Activated CD8-positive, alpha-beta memory T cell treated with anti-CD3 and anti-CD28 coated beads, Interleukin-2, amount 50 U/mL, for 24 hours (primary cell): ENCODE results near the gene RABEP2.
"Not testable (repeated sequence)": the region's sequence is repeated elsewhere in the genome, so short reads cannot be mapped to it uniquely, and the experiment has no call there.

ENCODE experiments used
- DNase-seq: peaks from one replicate; pipeline ENCODE4 v3.0.0-alpha.2; 2020; ENCODE audit errors: extremely low read depth

The RABEP2 gene

DNA sequence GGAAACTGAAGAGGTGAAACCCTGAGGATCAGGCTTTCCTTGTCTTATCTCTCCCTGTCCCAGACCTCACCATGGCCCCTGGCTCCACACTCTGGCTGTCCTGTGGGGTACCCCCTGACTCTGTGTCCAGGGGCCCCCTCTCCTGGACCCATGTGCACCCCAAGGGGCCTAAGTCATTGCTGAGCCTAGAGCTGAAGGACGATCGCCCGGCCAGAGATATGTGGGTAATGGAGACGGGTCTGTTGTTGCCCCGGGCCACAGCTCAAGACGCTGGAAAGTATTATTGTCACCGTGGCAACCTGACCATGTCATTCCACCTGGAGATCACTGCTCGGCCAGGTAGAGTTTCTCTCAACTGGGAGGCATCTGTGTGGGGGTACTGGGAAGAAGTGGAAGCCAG, 8.1 kb upstream of the RABEP2 start:
- no peak for DNase-seq

DNA sequence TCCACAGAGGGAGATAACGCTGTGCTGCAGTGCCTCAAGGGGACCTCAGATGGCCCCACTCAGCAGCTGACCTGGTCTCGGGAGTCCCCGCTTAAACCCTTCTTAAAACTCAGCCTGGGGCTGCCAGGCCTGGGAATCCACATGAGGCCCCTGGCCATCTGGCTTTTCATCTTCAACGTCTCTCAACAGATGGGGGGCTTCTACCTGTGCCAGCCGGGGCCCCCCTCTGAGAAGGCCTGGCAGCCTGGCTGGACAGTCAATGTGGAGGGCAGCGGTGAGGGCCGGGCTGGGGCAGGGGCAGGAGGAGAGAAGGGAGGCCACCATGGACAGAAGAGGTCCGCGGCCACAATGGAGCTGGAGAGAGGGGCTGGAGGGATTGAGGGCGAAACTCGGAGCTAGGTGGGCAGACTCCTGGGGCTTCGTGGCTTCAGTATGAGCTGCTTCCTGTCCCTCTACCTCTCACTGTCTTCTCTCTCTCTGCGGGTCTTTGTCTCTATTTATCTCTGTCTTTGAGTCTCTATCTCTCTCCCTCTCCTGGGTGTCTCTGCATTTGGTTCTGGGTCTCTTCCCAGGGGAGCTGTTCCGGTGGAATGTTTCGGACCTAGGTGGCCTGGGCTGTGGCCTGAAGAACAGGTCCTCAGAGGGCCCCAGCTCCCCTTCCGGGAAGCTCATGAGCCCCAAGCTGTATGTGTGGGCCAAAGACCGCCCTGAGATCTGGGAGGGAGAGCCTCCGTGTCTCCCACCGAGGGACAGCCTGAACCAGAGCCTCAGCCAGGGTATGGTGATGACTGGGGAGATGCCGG, 7.5 kb upstream of the RABEP2 start:
- DNase-seq, result no peak

DNA sequence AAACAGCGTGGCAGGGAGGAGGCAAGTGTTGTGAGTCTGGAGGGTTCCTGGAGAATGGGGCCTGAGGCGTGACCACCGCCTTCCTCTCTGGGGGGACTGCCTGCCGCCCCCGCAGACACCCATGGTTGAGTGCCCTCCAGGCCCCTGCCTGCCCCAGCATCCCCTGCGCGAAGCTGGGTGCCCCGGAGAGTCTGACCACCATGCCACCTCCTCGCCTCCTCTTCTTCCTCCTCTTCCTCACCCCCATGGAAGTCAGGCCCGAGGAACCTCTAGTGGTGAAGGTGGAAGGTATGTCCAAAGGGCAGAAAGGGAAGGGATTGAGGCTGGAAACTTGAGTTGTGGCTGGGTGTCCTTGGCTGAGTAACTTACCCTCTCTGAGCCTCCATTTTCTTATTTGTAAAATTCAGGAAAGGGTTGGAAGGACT, 6.8 kb upstream of the RABEP2 start, which contains the start of gene CD19:
Gene CD19 (plus strand): TSS at position 171 of the 425 bp plus-strand sequence. CDS start 30 bp downstream, at position 201.
- DNase-seq, result no peak

DNA sequence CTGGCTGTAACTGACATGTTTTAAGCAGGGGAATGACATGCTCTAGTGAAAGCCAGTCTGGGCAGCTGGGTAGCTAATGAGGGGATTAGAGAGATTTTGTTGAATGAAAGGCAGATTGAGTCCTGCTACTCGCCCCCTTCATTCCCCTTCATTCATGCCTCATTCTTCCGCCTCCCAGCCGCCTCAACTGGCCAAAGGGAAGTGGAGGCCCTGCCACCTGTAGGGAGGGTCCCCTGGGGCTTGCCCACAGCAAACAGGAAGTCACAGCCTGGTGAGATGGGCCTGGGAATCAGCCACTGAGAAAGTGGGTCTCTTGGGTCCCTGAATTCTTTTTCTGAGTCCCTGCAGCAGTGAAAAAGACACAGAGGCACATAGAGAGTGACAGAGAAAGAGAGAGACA, 5.6 kb upstream of the RABEP2 start:
- no peak for DNase-seq

DNA sequence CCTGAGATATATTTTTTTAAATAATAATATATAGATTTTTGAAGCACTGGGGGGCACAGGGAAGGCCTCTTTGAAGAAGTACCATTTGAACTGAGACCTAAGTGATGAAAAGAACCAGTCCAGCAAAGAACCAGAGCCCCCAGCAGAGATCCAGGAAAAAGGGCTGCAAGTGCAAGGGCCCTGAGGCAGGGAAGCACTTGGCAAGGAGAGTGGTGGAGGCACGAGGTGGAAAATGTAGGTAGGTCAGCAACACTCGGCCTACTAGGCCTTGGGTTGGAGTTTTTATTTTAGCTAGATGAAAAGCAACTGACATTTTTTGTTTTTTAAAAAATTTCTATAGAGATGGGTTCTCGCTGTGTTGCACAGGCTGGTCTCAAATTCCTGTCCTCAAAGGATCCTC, 5.2 kb upstream of the RABEP2 start:
- DNase-seq, result no peak

DNA sequence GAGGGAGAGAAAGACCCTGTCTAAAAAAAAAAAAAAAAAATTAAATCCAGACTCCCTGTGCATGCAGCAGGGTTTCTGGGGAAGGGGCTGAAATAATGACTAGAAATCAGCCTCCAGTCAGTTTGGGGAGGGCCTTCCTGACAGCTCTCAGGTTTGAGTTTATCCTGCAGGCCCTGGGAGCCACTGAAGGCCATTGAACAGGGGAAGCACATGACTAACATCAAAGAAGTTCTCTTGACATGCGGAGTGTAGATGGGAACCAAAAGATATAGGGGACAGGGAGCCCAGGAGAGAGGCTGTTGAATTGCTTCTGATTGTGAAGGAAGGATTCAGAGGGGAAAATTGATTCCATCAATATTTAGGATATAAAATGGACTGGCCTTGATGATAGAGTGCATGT, 2.8 kb upstream of the RABEP2 start:
- DNase-seq, result no peak

DNA sequence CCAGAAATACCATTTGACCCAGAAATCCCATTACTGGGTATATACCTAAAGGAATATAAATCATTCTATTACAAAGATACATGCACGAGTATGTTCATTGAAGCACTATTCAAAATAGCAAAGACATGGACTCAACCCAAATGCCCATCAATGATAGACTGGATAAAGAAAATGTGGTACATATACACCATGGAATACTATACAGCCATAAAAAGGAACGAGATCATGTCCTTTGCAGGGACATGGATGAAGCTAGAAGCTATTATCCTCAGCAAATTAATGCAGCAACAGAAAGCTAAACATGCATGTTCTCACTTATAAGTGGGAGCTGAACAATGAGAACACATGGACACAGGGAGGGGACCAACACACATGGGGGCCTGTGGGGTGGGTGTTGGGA, 1.2 kb upstream of the RABEP2 start:
- not testable (repeated sequence) for DNase-seq

DNA sequence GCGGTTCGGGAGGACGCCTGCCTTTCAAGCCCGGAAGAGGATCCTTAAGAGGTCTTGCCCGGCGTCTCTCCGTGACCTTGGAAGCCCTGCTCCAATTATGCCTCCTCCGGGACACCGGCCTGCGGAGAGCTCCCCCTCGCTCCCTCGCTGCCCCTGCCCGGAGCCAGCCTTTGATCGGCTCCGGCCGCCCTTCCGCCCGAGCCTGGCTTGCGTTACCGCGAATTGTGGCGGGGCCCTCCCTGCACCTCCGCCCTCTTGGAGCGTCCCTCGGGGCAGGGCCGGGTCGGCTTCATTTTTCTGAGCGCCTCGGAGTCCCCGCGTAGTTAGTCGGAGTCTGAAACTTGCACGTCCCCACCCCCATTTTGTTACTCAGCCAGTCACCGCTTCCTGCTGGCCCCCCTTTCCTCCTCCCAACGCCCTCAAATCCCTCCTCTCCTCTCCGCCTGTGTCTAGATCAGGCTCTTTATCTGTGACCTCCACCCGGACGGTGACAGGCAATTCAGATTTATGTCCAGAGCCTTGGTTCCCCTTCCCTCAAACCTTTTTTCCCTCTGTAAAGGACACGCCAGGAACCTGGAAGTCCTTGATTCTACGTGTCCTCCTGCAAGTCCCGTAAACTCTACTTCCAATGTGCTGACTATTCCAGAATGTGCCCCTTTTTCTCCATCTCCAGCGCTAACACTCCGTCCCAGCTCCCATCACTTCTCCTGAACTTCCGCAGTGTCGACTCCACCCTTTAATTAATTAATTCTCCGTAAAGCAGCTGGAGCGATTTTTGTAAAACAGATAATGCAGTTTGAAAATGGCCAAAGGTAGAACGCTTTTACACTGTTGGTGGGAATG, 569 bp upstream of the RABEP2 start:
- DNase-seq, result peak; percentile 52

DNA sequence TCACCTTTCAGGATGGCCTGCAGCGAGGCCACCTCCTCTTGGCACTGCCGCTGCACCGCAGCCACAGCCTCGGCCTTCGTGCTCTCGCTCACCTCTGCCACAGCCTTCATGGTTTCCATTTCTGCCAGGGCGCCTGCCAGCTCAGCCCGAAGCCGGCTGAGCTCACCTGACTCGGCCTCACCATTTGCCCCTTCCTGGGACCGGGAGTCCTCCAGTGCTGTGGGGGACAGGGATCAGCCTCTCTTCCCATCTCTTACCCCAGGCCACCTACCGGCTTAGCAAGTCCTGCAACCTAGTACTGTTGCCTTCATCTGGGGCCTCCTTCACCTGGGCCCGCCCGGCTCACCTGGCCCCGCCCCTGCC, 658 bp downstream of the RABEP2 start:
- no peak for DNase-seq

DNA sequence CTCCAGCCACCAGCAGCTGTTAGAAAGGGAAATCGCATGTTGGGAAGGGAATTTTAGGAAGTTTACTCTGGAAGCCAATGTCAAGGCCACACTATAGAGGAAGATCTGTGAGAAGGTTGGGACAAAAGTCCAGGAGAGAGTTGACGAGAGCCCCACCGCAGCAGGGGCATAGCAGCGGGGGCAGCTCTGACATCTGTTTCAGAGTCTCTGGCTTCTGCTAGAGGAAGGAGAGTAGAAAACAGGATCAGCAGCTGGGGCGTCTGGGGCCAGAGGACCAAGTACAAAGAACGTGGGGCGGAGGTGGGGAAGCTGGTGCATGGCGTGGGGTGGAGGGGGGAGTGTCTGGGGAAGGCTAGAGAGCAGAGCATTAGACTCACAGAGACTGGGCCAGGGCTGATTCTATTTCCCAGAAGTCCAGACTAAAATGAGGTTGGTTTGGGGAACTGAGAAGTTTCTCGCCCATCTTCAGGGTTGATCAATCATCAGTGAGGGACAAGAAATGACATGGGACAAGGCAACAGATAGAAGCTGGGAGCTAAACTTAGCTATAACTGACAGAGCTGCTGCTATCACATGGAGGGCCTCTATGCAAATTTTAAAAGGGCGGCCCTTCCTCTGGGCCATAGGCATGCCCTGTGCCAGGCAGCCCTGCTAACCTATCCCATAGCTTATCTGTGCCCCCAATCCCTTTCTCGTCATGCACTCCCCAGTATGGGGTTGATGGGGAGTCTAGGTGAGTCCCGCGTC, 1.2 kb downstream of the RABEP2 start:
- DNase-seq, result no peak

DNA sequence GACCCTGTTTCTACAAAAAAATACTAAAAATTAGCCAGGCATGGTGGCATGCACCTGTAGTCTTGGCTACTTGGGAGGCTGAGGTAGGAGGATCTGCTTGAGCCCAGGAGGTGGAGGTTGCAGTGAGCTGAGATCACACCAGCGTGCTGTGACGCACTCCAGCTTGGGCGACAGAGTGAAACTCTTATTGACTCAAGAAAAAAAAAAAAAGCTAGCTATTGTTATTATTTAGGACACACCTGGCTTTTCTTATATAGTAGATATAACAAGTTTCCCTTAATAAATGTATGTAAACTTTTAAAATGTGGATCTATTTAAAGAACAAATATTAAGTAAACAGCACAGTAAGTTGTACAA, 1.8 kb downstream of the RABEP2 start:
- no peak for DNase-seq

DNA sequence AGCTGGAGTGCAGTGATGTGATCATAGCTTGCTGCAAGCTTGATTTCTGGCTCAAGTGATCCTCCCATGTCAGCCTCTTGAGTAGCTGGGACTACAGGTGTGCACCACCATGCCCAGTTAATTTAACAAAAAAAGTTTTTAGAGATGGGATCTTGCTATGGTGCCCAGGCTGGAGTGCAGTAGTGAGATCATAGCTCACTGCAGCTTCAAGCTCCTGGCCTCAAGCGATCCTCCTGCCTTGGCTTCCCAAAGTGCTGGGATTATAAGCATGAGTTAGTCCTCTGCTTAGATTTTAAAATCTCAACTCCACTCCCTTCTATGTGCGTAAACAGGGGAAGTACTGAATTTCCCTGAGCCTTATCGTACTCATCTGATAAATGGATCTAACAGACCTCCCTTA, 6.3 kb downstream of the RABEP2 start:
- DNase-seq, result no peak

DNA sequence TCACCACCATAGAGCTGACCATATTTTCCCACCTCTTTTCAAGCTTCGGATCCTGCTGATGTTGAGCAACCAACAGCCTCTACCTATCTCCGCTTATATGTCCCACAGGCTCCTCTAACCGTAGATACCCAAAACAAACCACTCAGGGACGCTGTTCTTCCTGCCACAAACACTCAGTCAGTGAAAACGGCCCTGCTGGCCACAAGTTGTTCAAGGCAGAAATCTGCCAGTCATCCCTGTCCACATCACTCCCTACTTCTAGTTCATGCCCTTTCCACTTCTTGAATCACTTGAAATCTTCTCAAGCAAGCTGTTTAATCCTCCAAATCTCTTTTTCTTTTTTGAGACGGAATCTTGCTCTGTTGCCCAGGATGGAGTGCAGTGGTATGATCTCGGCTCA, 7.9 kb downstream of the RABEP2 start:
- no peak for DNase-seq

DNA sequence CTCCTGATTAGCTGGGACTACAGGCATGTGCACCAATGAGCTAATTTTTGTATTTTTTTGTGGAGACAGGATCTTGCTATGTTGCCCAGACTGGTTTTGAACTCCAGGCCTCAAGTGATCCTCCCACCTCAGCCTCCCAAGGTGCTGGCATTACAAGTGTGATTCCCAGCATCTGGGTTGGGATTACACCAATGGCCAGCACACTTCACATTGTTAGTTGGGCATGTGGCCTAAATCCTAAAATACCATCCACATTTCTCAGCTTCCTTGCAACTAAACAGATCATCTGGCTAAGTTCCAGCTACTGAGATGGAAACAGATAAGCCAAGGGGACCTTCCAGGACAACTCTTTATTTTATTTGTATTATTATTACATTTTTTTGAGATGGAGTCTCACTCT, 9.9 kb downstream of the RABEP2 start:
- no peak for DNase-seq

DNA sequence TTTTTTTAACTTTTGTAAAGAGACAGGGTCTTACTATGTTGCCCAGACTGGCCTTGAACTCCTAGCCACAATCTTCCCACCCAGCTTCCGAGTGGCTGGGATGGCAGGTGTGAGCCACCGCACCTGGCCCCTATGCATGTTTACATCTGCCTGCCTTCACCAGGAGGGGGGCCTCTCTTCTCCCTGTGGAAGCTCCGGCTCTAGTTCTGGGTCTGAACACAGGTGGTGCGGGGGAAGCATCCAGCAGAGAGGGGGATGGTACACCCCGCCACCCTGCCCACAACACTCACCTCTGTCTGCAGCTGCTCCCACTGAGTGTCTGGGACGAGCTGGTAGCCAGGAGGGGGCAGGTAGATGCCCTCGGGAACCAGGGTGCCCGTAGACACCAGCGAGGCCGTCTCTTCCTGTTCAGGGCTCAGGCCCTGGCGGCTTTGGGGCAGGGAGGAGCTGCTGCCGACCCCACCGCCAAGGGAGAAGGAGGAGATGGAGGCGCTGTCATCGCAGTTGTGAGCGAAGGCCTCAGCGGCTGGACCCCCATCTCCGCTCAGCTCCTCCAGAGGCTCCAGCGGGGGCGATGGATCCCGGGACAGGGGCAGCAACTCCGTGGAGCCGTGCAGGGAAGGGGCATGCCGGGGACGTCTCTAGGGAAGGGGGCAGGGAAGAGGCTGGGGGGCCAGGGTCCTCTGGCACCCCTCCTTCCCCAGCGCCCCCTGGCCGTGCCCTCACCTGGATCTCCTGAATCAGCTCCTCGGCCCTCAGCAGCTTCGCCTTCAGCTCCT, 10.9 kb downstream of the RABEP2 start:
- DNase-seq, result no peak

DNA sequence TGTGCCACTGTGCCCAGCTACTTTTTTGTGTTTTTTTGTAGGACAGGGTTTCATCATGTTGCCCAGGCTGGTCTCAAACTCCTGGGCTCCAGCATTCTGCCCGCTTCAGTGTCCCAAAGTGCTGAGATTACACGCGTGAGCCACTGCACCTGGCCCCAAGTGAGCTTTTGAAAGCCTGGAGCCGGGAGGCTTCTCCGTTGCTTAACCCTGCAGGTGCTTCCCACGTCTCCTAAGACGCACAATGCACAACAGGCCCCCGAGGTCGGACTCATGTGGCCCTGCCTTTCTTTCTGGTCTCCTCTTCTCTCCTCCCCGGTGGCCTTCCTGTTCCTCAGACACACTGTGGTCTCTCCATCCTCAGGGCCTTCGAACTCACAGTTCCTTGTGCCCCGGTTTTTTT, 12.5 kb downstream of the RABEP2 start:
- no peak for DNase-seq

DNA sequence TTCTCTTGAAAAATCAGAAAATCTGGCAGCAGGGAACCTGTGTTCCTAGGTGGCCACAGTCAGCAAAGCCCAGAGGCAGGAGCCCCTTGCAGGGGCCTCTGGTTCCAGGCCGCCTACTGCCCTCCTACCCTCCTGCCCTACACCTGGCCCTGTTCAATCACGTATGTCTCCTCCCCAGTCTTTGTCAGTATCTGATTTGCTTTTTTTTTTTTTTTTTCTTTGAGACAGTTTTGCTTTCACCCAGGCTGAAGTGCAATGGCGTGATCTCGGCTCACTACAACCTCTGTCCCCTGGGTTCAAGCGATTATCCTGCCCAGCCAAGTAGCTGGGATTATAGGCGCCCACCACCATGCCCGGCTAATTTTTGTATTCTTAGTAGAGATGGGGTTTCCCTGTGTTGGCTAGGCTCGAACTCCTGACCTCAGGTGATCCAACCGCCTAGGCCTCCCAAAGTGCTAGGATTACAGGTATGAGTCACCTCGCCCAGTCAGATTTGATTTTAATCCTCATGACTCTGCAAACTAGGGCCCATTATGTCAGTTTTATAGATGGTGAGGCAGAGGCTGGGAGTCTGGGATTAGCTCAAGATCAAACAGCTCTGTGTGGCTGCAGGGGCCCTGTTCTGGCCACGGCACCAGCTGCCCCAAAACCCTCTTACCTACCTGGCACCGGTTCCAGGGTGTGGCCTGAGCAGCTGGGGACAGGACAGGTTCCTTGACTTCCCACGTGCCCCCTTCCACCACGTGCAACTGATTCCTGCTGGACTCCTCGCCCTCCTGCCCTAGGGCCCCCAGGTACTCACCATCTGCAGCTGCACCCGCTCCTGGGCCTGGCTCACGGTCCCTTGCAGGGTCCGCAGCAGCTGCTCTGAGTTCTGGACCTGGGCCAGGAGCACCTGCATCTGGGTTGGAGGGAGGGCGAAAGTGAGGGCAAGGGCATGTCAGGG, 14.7 kb downstream of the RABEP2 start:
- DNase-seq, result no peak

DNA sequence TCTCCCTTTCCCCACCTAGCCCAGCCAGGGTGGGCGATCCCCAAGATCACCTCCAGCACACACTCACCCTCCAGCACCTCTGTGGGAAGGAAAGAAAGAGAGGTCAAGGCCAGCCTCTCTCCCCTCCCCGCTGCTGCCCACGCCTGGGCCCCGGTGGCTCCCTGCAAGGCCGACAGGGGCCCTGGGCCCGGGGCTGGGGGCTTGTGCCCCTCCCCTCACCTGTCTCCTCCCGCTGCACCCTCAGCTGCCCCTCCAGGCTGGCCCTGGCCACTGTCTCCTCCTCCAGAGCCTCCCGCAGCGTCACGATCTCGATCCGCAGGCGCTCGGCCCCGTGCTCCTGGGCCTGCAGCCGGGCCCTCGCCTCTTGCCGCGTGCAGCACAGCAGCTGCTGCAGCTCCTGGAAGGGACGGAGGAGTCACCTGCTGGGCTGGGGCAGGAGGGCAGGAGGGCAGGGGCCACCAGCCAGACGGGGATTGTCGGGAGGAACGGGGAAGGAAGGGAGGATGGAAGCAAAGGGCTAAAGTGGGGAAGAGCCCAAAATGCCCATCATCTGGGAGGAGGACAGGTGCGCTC, 19.2 kb downstream of the RABEP2 start:
- DNase-seq, result no peak

DNA sequence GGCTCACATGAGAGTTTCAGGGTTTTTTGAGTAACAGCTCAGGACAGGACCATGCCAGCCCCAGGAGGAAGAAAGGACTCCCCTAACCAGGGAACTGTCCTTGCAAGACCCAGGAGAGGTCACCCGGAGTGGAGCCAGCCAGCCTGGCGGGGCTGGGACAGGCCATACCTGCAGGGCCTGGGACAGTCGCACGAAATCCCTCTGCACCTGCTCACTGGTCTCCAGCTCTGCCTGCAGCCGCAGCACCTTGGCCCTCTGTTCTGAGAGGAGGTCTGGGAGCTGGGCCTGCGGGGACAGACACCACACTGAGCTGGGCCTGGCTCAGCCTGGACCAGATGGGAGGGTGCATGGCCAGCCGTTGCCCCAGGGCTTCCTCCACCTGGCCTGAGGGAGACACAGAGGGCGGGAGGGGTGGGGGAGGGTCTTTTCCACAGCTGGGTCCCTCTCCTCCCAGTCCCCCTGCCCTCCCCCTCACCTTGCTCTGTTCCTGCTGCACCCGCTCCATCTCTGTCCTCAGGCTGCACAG, 19.7 kb downstream of the RABEP2 start:
- no peak for DNase-seq

DNA sequence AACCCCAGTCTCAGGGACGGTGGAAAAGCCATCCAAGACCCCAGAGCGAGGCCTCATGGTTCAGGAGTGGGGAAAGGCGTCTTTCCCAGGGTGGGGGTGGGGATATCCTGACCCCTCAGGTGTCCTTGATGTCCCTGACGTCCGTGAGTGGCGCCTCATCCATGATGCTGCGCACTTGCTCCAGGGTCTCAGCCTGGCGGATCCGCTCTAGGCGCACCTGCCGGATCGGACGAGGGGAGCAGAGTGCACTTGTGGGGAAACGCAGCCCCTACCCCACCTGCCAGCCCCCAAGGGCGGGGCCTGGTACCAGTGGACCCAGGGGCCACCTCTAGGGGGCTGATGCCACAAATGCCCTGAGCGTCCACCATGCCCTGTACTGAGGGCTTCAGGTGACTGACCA, 20.2 kb downstream of the RABEP2 start:
- DNase-seq, result no peak
